NCI-H2227 treated with DMSO at 0.1 percent for 48 hours (cell line): ENCODE measurements around the gene TBCEL.
"Not testable (repeated sequence)": the region's sequence is repeated elsewhere in the genome, so short reads cannot be mapped to it uniquely, and the experiment has no call there.

Source experiments
- DNase-seq: peaks from one replicate; lab custom pipeline; 2025; lab: John Stamatoyannopoulos, UW

Gene TBCEL

DNA sequence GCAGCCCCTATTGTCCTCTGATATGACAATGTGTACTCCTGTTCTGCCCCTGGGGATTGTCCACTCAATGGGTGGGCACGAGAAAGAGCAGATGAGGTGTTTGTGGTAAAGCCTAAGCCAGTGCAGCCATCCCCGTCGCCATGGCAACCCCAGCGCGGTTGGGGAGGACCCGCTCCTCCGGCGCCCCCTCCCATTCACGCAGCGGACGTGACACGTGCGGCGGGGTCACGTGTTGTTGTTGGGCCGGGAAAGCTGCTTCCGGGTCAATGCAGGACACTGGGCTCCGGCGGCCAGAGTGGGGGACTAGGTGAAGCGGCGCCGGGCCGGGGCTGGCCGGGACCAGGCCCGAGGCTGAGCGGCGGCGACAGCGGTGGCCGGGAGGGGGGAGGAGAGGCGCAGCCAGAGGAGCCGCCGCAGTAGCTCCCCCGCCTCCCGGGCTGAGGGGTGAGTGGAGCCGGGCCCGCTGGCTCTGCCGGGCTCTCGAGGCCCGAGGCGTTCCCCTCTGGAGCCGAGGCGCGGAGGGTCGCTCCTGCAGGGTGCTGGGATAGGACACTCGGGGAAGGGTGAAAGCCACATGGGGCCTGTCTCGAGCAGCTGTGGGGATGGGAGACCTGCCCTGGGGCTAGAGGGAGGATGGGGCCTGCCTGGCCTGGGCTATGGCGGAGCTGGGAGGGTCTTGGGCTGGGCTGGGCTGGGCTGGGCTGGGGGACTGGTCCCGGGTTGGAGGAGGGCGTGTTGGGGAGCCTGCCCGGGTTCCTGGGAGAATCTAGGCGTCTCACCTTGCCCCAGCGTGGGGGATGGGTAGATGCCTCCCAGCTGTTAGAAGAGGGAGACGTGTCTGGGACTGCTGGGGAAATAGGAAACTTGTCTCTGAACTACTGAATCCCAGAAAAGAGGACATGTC lies at the start of gene TBCEL:
TBCEL (plus strand) TSS at position 255 of the 904 bp plus-strand sequence. CDS start 21,589 bp downstream, outside the sequence.
- DNase-seq = peak; percentile 55

DNA sequence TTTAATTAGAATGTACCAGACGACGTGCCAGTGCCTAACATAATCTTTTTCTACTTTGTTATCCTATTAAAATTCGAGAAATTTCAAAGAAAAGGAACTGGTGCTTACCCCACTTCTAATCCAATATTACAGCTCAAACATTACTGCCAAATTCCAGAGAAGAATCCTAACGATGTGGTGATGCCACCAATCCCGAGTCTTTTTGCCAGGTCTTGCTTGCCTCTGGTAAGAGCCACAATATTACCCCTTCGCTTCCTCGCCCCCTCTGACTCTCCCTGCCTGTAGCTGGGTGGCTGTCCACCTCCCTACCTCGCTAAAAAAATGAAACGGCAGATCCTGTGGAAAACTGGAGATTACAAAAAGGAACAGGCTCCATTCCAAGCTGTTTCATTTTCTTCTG lies 49.4 kb upstream of the TBCEL start:
- DNase-seq = no peak

DNA sequence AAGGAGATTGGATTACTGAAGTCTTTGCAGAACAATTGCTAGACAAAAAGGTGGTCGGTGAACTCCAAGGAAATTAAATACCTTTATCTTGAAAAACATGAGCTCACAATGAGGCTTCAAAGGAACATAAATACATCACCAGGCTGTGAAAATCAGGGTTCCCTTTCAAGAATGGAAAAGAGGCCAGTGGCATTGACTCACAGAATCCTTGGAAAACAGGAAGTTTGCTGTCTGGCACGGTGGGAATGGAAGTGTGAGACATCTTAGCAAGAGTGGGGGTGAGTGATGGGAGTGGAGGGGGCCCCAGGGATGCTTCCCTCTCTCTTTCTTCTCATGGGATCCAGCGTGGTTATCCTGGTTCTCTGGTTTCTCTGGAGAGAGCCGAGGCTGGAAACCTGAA lies 48.9 kb upstream of the TBCEL start:
- DNase-seq = no peak

- DNase-seq = no peak
Measured at GRCh38 chr11:120977266-120978137, 46.4 kb upstream of the TBCEL start.

GRCh38 chr11:120978701-120979100 lies 45.2 kb upstream of the TBCEL start:
- DNase-seq = no peak

DNA sequence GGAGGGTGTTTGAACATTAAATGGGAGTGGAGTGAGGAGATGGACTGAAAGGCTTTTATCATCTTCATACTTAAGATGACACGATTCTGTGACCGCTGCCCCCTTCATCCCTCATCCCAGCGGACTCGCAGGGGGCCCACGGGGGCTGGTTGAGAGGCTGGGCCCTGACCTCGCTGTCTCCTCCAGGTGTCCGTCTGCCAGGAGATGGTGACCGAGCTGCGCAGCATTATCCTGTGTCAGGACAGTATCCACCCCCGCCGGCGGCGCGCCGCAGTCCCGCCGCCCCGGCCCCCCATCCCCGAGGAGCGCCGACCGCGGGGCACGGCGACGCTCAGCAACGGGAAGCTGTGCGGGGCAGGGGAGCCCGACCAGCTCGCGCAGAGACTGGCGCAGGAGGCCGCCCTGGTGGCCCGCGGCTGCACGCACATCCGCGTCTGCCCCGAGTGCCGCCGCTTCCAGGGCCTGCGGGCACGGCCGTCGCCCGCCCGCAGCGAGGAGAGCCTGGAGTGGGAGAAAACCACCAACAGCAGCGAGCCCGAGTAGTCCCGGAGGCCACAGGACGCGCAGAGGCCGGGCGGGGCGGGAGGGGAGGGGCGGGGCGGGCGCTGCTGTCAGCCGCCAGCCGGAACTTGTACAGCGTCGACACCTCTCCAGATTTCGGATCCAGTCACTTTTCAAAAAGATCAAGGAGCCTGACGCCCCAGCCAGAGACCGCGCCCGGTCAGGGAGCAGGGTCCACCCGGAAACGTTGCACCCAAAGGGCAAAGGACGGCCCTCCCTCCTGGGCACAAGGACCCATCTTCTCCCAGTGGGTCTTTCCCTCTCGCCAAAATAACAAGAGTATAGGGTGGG lies 38.0 kb upstream of the TBCEL start:
- DNase-seq = peak; percentile 17

- no peak for DNase-seq
Measured at GRCh38 chr11:120988603-120989002, 35.3 kb upstream of the TBCEL start.

DNA sequence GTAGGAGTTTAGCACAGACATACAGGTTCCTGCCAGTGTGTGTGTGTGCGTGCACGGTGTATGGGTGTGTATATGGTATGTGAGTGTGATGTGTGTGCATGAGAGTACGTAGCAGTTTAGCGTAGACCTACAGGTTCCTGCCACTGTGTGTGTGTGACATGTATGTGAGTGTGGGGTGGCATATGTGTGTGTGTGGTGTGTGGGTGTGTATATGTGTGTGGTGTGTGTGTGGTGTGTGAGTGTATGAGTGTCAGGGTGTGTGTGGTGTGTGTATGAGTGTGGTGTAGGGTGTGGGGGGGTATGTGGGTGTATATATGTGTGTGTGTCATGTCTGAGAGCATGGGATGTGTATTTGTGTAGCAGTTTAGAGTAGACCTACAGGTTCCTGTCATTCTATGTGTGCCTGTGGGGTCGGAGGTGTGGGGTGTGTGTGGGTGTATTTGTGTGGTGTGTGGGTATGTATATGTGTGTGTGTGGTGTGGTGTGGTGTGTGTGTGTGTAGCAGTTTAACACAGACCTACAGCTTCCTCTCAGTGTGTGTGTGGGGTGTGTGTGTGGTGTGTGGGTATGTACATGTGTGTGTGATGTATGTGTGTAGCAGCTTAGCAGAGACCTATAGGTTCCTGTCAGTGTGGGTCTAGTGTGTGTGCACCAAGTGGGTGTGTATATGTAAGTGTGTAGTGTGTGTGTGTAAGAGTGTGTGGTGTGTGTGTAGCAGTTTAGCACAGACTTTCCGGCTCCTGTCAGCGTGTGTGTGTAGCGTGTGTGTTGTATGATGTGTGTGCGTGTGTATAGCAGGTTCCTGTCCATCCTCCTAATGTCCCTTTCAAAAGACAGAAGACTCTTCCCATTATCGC lies 31.8 kb upstream of the TBCEL start:
- DNase-seq = no peak

DNA sequence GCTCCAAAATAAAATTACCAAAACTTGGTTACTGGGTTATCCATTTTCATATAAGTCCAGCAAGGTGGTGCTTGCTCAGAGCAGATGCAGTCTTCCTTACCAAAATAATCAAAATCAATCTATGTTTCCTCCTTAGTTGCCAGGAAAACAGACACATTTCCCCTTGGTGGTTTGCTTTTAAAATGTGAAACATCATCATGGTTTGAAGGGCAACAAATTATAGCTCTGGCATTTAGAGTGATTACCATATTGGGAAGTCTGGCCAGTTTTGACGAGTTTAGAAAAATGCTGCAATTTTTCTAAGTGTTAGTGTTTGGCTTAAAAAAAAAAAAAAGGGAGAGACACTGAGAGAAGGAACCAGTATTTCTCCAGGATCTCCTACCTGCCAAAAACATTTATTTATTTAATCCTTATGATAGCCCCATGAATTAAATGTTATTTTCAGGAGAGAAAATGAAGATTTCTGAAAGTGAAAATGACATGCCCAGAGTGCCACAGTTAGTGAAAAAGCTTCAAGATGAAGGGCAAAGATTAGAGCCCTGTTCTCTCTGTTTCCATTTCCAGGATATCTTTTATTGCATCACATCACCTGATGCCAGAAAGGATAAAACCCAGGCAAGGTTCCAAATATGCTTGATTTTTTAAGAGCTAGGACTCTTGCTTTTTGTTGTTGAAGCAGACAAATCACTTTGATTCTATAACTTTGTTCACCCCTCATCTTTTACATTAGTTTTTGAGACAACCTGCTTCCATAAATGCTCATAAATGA lies 29.6 kb upstream of the TBCEL start:
- no peak for DNase-seq

GRCh38 chr11:120995184-120995583 lies 28.7 kb upstream of the TBCEL start:
- no peak for DNase-seq

DNA sequence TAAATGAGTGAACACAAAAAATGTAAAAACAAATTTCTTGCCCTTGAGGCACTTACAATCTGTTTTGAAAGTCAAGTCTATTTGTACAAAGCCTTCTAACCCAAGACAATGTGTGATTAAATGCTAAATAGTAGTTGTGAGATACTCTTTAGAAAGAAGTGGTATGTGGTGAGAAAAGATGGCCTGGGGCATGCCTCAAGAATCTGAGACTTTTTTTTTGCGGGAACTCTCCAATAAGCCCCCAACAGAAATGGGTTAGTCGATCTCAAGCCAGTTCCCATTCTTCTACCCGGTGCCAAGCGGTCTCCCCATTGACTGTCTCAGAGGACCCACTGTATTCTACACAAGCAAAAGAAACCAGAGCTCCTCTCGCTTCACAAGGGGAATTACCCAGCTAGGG lies 26.9 kb upstream of the TBCEL start:
- no peak for DNase-seq

DNA sequence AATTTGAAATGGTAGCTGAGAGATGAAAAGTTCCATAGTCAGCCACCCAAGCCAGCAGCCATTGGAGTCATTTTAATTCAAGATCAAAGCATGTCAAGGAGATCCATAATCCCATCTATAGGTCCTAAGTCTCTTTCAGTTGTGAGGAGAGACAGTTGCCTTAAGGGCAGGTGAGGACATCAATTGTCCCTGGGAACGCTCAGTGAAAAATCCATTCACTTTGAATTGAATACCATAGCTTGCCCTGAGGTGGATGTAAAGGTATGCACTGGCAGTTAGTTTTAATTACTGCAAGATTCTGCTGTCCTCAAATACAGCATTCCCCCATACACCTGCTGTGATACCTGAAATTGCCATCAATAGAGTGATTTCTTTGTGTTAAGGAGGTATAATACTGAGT lies 25.3 kb upstream of the TBCEL start:
- DNase-seq = no peak

- DNase-seq = no peak
Measured at GRCh38 chr11:121004206-121004840, 19.6 kb upstream of the TBCEL start.

DNA sequence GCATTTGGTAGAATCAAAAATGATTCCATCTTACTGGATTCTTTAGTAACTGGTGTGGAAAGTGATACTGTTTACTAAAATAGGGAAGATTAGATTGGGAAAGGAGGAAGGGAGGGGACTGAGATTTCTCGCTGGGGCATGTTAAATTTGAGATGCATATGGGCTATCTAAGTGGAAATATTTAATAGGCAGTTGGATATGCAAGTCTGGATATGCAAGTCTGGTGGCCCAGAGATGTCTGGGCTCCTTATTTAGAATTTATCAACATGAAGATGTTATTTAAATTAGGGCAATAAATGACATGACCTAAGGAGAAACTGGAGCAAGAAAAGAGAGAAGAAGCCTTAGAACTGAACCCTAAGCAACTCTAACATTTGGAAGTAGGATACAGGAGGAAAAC lies 17.0 kb upstream of the TBCEL start:
- DNase-seq = no peak

DNA sequence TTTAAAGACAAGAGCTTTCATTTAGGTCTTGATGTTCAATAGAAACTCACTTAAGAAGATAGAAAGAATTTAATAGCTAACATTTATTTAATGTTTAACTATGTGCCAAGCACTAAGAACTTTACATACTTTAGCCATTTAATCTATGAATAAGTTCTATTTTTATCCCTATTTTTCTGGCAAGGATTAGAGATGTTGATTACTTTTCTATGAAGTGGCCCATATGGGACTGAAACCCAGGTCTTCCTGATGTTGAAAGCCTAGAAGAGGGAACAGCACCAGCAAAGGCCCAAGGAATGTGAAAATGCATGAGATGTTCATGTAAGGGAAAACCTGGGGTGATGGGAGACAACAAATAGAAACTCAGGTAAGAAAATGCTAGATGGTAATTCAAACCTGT lies 15.4 kb upstream of the TBCEL start:
- DNase-seq = no peak

DNA sequence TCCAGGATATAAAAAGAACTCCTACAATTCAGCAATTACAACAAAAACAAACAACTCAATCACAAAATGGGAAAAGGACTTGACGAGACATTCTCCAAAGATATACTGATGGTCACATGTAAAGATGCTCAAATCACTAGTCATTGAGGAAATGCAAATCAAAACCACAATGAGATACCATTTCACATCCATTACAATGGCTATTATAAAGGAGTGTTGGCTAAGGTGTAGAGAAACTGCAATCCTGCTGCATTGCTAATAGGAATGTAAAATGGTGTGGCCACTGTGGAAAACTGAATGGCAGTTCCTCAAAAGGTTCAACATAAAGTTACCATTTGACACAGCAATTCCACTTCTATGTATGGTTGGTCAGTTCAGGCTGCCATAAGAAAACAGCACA lies 11.8 kb upstream of the TBCEL start:
- no peak for DNase-seq

GRCh38 chr11:121018746-121019145 lies 5.2 kb upstream of the TBCEL start:
- peak; percentile 75 for DNase-seq

DNA sequence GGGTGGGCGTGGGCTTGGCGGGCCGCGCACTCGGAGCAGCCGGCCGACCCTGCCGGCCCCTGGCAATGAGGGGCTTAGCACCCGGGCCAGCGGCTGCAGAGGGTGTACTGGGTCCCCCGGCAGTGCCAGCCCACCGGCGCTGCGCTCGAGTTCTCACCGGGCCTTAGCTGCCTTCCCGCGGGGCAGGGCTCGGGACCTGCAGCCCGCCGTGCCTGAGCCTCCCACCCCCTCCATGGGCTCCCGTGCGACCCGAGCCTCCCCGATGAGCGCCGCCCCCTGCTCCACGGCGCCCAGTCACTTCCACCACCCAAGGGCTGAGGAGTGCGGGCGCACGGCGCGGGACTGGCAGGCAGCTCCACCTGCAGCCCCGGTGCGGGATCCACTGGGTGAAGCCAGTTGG lies 2.2 kb upstream of the TBCEL start:
- DNase-seq = not testable (repeated sequence)

DNA sequence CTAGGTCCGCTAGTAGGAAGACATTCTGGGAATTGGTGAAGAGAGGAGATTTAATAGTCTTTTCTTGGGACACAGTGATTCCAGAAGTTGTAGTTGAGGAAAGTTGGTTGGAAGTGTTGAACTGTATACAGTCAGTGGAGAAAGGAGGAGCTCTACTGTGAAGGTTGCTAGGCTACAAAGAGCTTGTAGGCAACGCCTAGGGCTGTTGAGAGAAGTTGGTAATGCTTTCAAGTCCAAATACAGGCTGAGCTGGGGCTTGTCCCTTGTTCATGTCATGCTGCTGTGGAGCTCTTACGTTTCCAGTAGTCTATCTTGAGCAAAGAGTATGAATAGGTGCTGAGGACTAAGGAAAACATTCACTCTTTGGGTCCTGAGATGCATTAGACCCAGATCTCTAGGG lies 1.1 kb downstream of the TBCEL start:
- no peak for DNase-seq

DNA sequence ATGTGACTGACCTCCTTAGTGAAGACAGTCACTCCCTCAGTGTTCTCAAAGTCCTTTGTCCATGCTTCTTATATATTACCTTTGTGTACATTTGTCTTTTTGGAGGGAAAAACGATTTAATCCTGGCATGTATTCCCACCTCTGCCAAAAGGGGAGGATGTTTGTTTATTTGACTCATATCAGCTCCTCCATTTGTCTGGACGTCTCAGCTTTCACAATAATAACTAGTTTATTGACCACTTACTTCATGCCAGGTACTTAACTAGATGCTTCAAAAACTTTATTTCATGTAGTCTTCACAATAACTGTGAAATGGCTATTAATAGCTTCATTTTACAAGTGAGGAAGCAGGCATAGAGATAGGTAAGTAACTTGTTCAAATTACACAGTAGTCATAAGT lies 5.3 kb downstream of the TBCEL start:
- DNase-seq = no peak
